Effector memory CD4-positive, alpha-beta T cell (primary cell): ENCODE measurements around the gene RASSF7.

ENCODE experiments used
- DNase-seq, 3 donors: peaks; one replicate each; pipeline ENCODE4 v3.0.0-alpha.2; 2020
- H3K27ac ChIP-seq: 2 replicates; pipeline ENCODE4 v1.7.0; 2013; ENCODE audit warnings: mild to moderate bottlenecking, low read length, moderate library complexity; ENCODE audit not compliant: insufficient read depth, poor library complexity, severe bottlenecking
- H3K27me3 ChIP-seq: replicated peaks from 2 replicates; pipeline ENCODE4 v1.7.0; 2013; ENCODE audit warnings: mild to moderate bottlenecking, low read length; ENCODE audit not compliant: insufficient read depth, control insufficient read depth, poor library complexity, severe bottlenecking
- H3K36me3 ChIP-seq: 2 replicates; pipeline ENCODE4 v1.7.0; 2013; ENCODE audit warnings: mild to moderate bottlenecking, low read length, moderate library complexity; ENCODE audit not compliant: control insufficient read depth, insufficient read depth
- H3K4me1 ChIP-seq: 2 replicates; pipeline ENCODE4 v1.7.0; 2013; ENCODE audit warnings: low read length, mild to moderate bottlenecking; ENCODE audit not compliant: control insufficient read depth, insufficient read depth, poor library complexity, severe bottlenecking
- H3K4me3 ChIP-seq: 2 replicates; pipeline ENCODE4 v1.7.0; 2013; ENCODE audit warnings: low read length, low read depth, mild to moderate bottlenecking; ENCODE audit not compliant: insufficient read depth, poor library complexity, severe bottlenecking
- H3K9me3 ChIP-seq: 2 replicates; pipeline ENCODE4 v1.7.0; 2013; ENCODE audit warnings: mild to moderate bottlenecking, low read length, moderate library complexity; ENCODE audit not compliant: control insufficient read depth

Gene RASSF7

GRCh38 chr11:553083-553987 lies 7.4 kb upstream of the RASSF7 start:
- Histone ChIP-seq H3K27ac (no peak overlapping the region), H3K9me3 (no peaks in the 10 kb centered on the region), H3K4me1 (peaks cover 14% of the 10 kb centered on the region), H3K36me3 (no peaks in the 10 kb centered on the region), H3K27me3 (no peaks in the 10 kb centered on the region), H3K4me3 (no peak overlapping the region)
- no peak for DNase-seq

GRCh38 chr11:553988-554340 lies 6.8 kb upstream of the RASSF7 start:
- H3K36me3 ChIP-seq, result no peaks in the 10 kb centered on the region
- H3K27me3 ChIP-seq, result no peaks in the 10 kb centered on the region
- H3K4me3 ChIP-seq, result no peak overlapping the region
- H3K4me1 ChIP-seq, result peaks cover 14% of the 10 kb centered on the region
- no peaks in the 10 kb centered on the region for H3K9me3 ChIP-seq
- no peak overlapping the region for H3K27ac ChIP-seq
- DNase-seq, result no peak

GRCh38 chr11:554428-555226 lies 6.1 kb upstream of the RASSF7 start:
- no peaks in the 10 kb centered on the region for H3K9me3 ChIP-seq
- H3K27ac ChIP-seq, result no peak overlapping the region
- no peaks in the 10 kb centered on the region for H3K27me3 ChIP-seq
- H3K36me3 ChIP-seq, result no peaks in the 10 kb centered on the region
- H3K4me3 ChIP-seq, result peak overlapping the region; percentile 61
- DNase-seq, result peak; percentile 63 to 68 (median 67)
- peaks cover 18% of the 10 kb centered on the region for H3K4me1 ChIP-seq

- Histone ChIP-seq H3K36me3 (no peaks in the 10 kb centered on the region), H3K27ac (no peak overlapping the region), H3K27me3 (no peaks in the 10 kb centered on the region), H3K4me3 (peak overlapping the region; percentile 64), H3K9me3 (no peaks in the 10 kb centered on the region), H3K4me1 (peaks cover 24% of the 10 kb centered on the region)
- no peak for DNase-seq
Measured at GRCh38 chr11:555227-555779, 5.5 kb upstream of the RASSF7 start.

GRCh38 chr11:555780-556661 lies 4.7 kb upstream of the RASSF7 start:
- no peaks in the 10 kb centered on the region for H3K27me3 ChIP-seq
- H3K4me1 ChIP-seq, result peaks cover 27% of the 10 kb centered on the region
- no peak for DNase-seq
- peak overlapping the region; percentile 64 for H3K4me3 ChIP-seq
- no peak overlapping the region for H3K27ac ChIP-seq
- no peaks in the 10 kb centered on the region for H3K36me3 ChIP-seq
- no peaks in the 10 kb centered on the region for H3K9me3 ChIP-seq

- Histone ChIP-seq H3K27ac (no peak overlapping the region), H3K4me3 (no peak overlapping the region), H3K9me3 (no peaks in the 10 kb centered on the region), H3K4me1 (peaks cover 32% of the 10 kb centered on the region), H3K36me3 (no peaks in the 10 kb centered on the region), H3K27me3 (no peaks in the 10 kb centered on the region)
- no peak for DNase-seq
Measured at GRCh38 chr11:556662-557256, 4.0 kb upstream of the RASSF7 start.

- Histone ChIP-seq H3K4me3 (no peak overlapping the region), H3K4me1 (peaks cover 38% of the 10 kb centered on the region), H3K27me3 (no peaks in the 10 kb centered on the region)
Measured at GRCh38 chr11:557328-558132, 3.2 kb upstream of the RASSF7 start.

GRCh38 chr11:558503-558902 lies 2.3 kb upstream of the RASSF7 start:
- Histone ChIP-seq H3K27ac (no peak overlapping the region), H3K4me3 (no peak overlapping the region), H3K36me3 (peaks cover 6% of the 10 kb centered on the region), H3K4me1 (peaks cover 38% of the 10 kb centered on the region), H3K9me3 (no peaks in the 10 kb centered on the region), H3K27me3 (no peaks in the 10 kb centered on the region)
- DNase-seq, result no peak

More at GRCh38 chr11:557328-558132, 3.2 kb upstream of the RASSF7 start:
- no peak for DNase-seq
- no peaks in the 10 kb centered on the region for H3K36me3 ChIP-seq
- H3K9me3 ChIP-seq, result no peaks in the 10 kb centered on the region
- no peak overlapping the region for H3K27ac ChIP-seq
